Astrocyte of the cerebellum (primary cell): ENCODE results near the gene UBE2N.

Source experiments
- DNase-seq: peaks from one replicate; pipeline ENCODE4 v3.0.0-alpha.2; 2011; ENCODE audit warnings: low read depth
- H3K4me3 ChIP-seq: 2 replicates; pipeline ENCODE4 v1.5.1; 2011; ENCODE audit warnings: mild to moderate bottlenecking, low read depth, low read length, moderate library complexity
- CTCF ChIP-seq: IDR thresholded peaks from 2 replicates; pipeline ENCODE4 v1.5.1; 2012; ENCODE audit warnings: low read length, low read depth, moderate library complexity, mild to moderate bottlenecking; ENCODE audit errors: missing control alignments
- in situ Hi-C: cut with HindIII; loops from 2 replicates; pipeline ENCODE4 v1.10.0; 2017; ENCODE audit warnings: low sequenced_read_pairs

Gene UBE2N

DNA sequence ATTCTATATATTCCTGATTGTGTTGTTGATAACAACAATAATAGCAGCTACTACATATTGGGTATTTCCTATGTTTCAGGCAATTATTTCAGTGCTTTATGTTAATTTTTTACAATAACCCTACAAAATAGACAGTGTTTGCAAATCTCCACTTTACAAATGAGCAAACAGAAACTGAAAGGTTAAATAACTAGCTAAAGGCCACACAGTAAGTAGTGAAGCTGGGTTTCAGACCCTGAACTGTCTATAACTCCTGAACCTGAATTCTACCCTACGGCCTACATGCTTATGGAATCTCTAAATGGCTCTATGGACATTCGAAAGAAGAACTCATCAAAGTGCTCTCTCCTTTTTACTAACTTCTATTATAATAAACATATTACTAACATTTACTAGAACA, 83.7 kb downstream of the UBE2N start:
- in situ Hi-C loops = no loop called here
- no peak for DNase-seq
- no peak for TF ChIP-seq CTCF
- H3K4me3 ChIP-seq = no peak overlapping the region

- DNase-seq = no peak
- in situ Hi-C loops = no loop called here
- H3K4me3 ChIP-seq = no peak overlapping the region
- TF ChIP-seq CTCF = no peak
Observed at GRCh38 chr12:93356214-93356613, 85.5 kb downstream of the UBE2N start.
